Fibroblast of lung (primary cell): ENCODE results near the gene C1orf122.

Source experiments
- CTCF ChIP-seq, 2 donors: IDR thresholded peaks in 1 of 2; conservative IDR thresholded peaks in 1 of 2; 1 replicate in 1 of 2; 2 replicates in 1 of 2; pipeline ENCODE4 v1.5.1; 2011 to 2012; ENCODE audit warnings: low read length in 2 of 2, control low read depth in 1 of 2, inconsistent platforms in 1 of 2, low read depth in 1 of 2, mild to moderate bottlenecking in 1 of 2
- EZH2 ChIP-seq: IDR thresholded peaks from 2 replicates; pipeline ENCODE4 v1.5.1; 2012; ENCODE audit warnings: low read length, control low read depth, mild to moderate bottlenecking; ENCODE audit errors: missing control alignments

GRCh38 chr1:37811027-37811655 is 3.6 kb downstream of the C1orf122 start:
- peak; percentile 81 to 96 for TF ChIP-seq CTCF (conservative IDR thresholded peaks at IDR 0.05 in 1 of 2, IDR thresholded peaks at IDR 0.05 in 1 of 2; ENCODE audit: low read depth in 1 of 2, low read length in 2 of 2)
- TF ChIP-seq EZH2: no peak
